GM18498 (cell line): Measurements from ENCODE around the gene PLA2G12B.

ENCODE experiments used
- ATAC-seq: cut with Tn5 transposase; IDR thresholded peaks from one replicate; pipeline ENCODE4 v1.9.1; 2021; ENCODE audit warnings: mild to moderate bottlenecking, moderate library complexity; ENCODE audit not compliant: unreplicated experiment

Gene PLA2G12B

DNA sequence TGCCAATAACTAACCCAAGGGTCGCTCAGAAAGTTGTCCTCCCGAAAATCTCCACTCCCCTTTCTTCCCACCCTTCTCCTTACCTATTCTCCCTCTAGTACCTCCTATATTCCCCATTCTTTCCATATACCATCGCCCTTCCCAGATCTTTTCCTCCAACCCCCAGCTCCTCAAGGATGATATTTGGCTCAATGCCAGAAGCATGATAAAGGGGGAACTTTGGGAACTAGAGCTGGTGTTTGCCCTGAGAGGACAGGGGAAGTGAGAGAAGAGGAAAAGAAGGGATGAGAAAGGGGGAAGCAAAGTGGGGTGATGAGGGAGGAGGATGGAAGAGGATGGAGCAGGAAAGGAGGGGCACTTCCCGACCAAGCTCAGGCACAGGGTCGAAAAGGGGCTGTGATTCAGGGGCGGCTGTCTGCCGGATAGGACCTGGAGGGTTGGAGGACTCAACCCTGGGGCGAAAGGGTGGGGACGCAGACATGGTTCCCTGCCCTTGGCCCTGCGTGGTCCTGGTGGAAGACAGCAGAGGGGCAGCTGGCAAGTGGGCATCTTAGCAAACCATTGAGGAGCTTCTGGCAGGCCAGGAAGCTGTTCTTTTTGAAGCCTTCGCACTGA lies 59.3 kb downstream of the PLA2G12B start:
- ATAC-seq, result no peak

DNA sequence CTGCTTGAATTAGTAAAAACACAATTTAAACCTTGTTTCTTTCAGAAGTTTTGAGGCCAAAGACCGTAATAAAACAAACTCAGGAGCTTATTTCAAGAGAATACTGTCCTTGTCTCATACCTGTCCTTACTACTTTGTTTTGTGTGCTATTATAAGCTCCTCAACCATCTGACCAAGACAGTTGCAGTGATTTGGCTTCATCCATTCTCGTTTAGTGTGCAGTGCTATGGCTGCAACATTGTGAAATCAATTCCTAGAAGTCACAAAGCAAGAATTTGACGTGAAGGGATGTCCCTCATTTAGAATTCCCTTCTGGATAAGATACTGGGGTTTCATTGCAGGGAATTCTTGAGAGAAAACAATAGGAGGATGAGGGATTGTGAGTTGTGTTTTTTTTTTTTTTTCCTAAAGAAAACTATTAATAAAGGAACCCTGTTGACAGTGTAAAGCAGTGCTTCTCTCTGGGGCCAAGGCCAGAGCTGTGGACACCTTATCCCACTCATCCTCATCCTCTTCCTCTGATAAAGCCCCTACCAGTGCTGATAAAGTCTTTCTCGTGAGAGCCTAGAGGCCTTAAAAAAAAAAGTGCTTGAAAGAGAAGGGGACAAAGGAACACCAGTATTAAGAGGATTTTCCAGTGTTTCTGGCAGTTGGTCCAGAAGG lies 61.3 kb downstream of the PLA2G12B start, which contains the start of gene OIT3:
Gene OIT3 (plus strand): TSS at position 604 of the 663 bp plus-strand sequence. CDS start 60 bp downstream, outside the sequence.
- ATAC-seq, result no peak

DNA sequence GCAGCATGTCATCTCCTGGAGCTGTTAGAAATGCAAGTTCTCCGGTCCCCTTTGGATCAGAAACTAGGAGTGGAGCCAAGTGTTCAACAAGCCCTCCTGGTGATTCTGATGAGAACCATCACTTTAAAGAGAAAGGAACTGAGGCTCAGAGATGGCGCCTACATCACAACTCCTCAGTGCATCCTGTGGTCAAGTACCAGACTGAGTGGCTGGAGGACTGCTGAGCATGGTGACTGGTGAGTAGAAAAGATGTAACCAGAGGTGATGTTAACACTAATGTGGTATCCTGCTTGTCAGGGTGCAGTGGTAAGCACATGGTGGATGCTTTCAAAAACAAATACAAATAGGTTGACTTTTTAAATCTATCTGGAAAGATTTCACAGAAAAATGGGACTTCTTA lies 64.5 kb downstream of the PLA2G12B start:
- ATAC-seq, result no peak

DNA sequence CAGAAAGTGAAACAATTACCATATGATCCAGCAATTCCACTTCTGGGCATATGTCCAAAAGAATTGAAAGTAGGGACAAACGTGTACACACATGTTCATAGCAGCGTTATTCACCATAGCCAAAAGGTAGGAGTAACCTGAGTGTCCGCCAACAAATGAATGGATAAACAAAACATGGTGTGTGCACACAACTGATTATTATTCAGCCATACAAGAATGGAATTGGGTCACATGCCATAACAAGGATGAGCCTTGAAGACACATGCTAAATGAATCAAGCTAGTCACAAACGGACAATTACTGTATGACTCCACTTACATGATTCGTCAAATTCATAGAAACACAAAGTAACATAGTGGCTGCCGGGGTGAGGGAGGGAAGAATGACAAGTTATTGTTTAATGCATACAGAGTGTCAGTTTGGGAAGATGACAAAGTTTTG lies 65.2 kb downstream of the PLA2G12B start:
- no peak for ATAC-seq

DNA sequence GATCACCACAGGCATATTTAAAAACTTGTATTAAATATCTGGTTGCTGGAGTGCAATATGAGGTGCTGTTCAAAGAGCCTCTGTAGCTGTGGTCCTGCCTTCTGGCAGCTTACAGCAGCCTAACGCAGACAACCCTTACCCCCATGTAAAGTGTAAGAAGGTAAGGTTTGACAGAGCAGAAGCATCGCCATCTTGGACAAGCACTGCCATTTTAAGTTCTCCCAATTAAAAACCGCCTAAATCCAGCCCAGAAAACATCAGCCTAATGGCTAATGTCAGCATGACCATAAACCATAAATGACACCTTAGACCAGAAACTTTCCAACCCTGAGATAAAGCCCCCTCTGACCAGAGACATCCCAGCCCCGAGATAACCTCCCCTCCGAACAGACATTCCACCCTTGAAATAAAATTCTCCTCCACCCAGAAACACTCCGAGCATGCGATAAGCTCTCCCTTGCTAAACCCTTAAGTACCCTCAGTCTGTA lies 66.4 kb downstream of the PLA2G12B start:
- no peak for ATAC-seq

DNA sequence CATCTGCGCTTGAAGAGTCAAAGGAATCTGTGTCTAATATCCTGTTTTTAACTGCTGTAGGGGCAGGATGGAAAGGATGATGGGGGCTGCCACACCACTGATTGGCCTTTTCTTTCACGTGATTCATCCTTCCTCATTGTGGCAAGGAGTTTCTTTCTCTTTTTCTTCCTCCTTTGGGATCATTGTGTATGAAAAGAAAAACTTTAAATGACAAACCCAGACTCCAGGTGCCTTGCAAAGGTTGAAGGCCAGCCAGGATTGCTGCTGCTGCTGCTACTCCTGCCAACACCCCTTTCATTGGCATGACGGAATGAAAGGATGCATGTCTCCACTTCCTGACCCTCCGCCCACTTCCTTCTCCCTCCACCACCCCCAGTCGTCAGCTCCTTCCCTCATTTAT lies 67.6 kb downstream of the PLA2G12B start:
- ATAC-seq, result no peak

DNA sequence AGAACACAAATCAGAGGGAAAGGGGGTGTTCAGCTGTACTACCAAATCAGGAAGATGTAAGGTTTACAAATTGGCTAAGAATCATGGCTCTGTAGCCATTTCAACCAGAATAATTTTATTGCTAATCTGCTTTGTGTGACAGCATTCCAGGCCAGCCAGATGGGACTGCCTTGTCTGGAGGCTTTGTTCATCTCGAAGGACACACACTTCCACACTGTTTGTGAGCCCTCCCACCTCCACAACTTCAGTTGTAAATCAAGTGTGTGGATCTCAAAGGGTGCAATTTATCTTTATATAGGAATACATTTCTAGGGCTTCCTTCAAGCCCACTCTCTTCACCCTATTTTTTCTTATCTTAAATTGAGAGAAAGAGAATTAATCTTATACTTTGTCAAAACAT lies 68.0 kb downstream of the PLA2G12B start:
- no peak for ATAC-seq

DNA sequence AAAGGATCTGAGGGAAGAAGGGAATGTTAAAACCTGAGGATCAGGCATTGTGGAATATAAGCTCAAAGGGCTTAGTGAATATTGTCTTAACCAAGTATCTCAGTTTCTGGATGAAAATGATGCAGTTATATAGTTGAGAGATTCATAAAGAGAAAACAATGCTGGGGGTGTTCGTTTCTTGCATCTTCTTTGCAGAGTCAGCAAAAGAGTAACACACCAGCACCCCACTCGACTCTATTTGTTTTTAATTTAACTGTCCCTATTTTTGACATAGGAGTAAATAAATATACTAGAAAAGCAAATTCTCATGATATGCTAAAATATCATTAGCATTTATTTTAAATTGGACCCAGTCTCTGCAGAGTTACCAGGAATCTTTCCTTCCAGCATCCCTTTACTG lies 68.7 kb downstream of the PLA2G12B start:
- no peak for ATAC-seq
